Liver (tissue), 9 donors: ENCODE data around the gene WNK1. TPM values are rescaled to one million over a fixed set of nuclear protein-coding genes. Genes with fewer than 3 reads are reported as not detected.

Experiments
- DNase-seq: peaks from one replicate; pipeline ENCODE4 v3.0.0-alpha.2; 2017; ENCODE audit warnings: low spot score
- H3K27ac ChIP-seq, 2 donors: one replicate each; pipeline ENCODE4 v1.7.0; 2013; ENCODE audit warnings: inconsistent platforms in 2 of 2, low read length in 2 of 2, control low read depth in 1 of 2, low read depth in 1 of 2, mild to moderate bottlenecking in 1 of 2
- H3K27me3 ChIP-seq, 4 donors: one replicate each; pipeline versions ENCODE4 v1.6.1 to v1.7.0; 2013; ENCODE audit warnings: low read length in 3 of 4, inconsistent platforms in 1 of 4, mild to moderate bottlenecking in 1 of 4, moderate library complexity in 1 of 4; ENCODE audit not compliant: control insufficient read depth in 4 of 4, insufficient read depth in 4 of 4
- H3K36me3 ChIP-seq, 4 donors: one replicate each; pipeline versions ENCODE4 v1.6.1 to v1.7.0; 2013; ENCODE audit warnings: low read length in 3 of 4, mild to moderate bottlenecking in 3 of 4, low read depth in 1 of 4, moderate library complexity in 1 of 4; ENCODE audit not compliant: control insufficient read depth in 4 of 4, insufficient read depth in 3 of 4
- H3K4me1 ChIP-seq, 4 donors: one replicate each; pipeline versions ENCODE4 v1.6.1 to v1.7.0; 2013; ENCODE audit warnings: low read length in 3 of 4, mild to moderate bottlenecking in 3 of 4, moderate library complexity in 1 of 4; ENCODE audit not compliant: control insufficient read depth in 4 of 4, insufficient read depth in 4 of 4
- H3K4me3 ChIP-seq, 3 donors: one replicate each; pipeline versions ENCODE4 v1.6.1 to v1.7.0; 2013; ENCODE audit warnings: low read length in 3 of 3, control low read depth in 1 of 3, low read depth in 1 of 3, mild to moderate bottlenecking in 1 of 3
- H3K9ac ChIP-seq, 2 donors: one replicate each; pipeline ENCODE4 v1.7.0; 2013; ENCODE audit warnings: low read length in 2 of 2, mild to moderate bottlenecking in 2 of 2, moderate library complexity in 2 of 2, control low read depth in 1 of 2, low read depth in 1 of 2
- H3K9me3 ChIP-seq, 4 donors: one replicate each; pipeline versions ENCODE4 v1.6.1 to v1.7.0; 2013; ENCODE audit warnings: low read length in 3 of 4; ENCODE audit not compliant: control insufficient read depth in 4 of 4
- EGR1 ChIP-seq, 2 donors: IDR thresholded peaks; 2 replicates each; pipeline ENCODE4 v1.6.1; 2016 to 2018; ENCODE audit warnings: antibody characterized with exemption in 2 of 2, low read depth in 2 of 2
- FOXA1 ChIP-seq: IDR thresholded peaks from 2 replicates; pipeline ENCODE4 v1.6.1; 2016; ENCODE audit warnings: antibody characterized with exemption
- FOXA2 ChIP-seq: IDR thresholded peaks from 2 replicates; pipeline ENCODE4 v1.6.1; 2016; ENCODE audit warnings: antibody characterized with exemption
- GABPA ChIP-seq, 2 donors: IDR thresholded peaks in 1 of 2; conservative IDR thresholded peaks in 1 of 2; 2 replicates each; pipeline ENCODE4 v1.6.1; 2016; ENCODE audit warnings: antibody characterized with exemption in 2 of 2, mild to moderate bottlenecking in 1 of 2, moderate library complexity in 1 of 2
- HNF4G ChIP-seq: IDR thresholded peaks from 2 replicates; pipeline ENCODE4 v1.6.1; 2016; ENCODE audit warnings: antibody characterized with exemption
- JUND ChIP-seq, 2 donors: IDR thresholded peaks; 2 replicates each; pipeline ENCODE4 v1.6.1; 2016; ENCODE audit warnings: antibody characterized with exemption in 2 of 2
- NR2F2 ChIP-seq: IDR thresholded peaks from 2 replicates; pipeline ENCODE4 v1.6.1; 2016; ENCODE audit warnings: antibody characterized with exemption
- RAD21 ChIP-seq, 2 donors: IDR thresholded peaks; 2 replicates each; pipeline ENCODE4 v1.6.1; 2016; ENCODE audit warnings: antibody characterized with exemption in 2 of 2, mild to moderate bottlenecking in 2 of 2
- RXRA ChIP-seq, 2 donors: IDR thresholded peaks; 2 replicates each; pipeline ENCODE4 v1.6.1; 2017 to 2018; ENCODE audit warnings: antibody characterized with exemption in 2 of 2, mild to moderate bottlenecking in 1 of 2
- TAF1 ChIP-seq: conservative IDR thresholded peaks from 2 replicates; pipeline ENCODE4 v1.6.1; 2016; ENCODE audit warnings: antibody characterized with exemption, mild to moderate bottlenecking
- YY1 ChIP-seq: IDR thresholded peaks from 2 replicates; pipeline ENCODE4 v1.6.1; 2016; ENCODE audit warnings: antibody characterized with exemption, mild to moderate bottlenecking
- WGBS: extraction: QIAGEN DNeasy Blood & Tissue Kit; methylation state at CpG from one replicate; pipeline ENCODE4 v1.1.7; 2013; 5-methylcytosine and 5-hydroxymethylcytosine counted together
- polyA plus RNA-seq, 2 donors: library from polyadenylated mRNA; stranded (reverse) in 1 of 2; unstranded in 1 of 2; fragments of 200-250 nt in 1 of 2; fragments of >200 nt in 1 of 2; fragmentation: Nextera tagmentation in 1 of 2; extraction: Ambion mirVana in 1 of 2; gene quantifications; one replicate each; pipeline versions ENCODE4 v1.2.1 to v1.2.3, GENCODE V29; 2013 to 2015
- total RNA-seq, 2 donors: library from RNA; depleted of rRNA; stranded (reverse); fragments of >200 nt; gene quantifications; one replicate each; pipeline ENCODE4 v1.2.3, GENCODE V29; 2014
- TF ChIP-seq, protein P1 (sequence below): IDR thresholded peaks from 2 replicates; pipeline ENCODE4 v1.6.1; 2016; ENCODE audit warnings: antibody characterized with exemption, mild to moderate bottlenecking
- TF ChIP-seq, protein P2 (sequence below): IDR thresholded peaks from 2 replicates; pipeline ENCODE4 v1.6.1; 2016; ENCODE audit warnings: antibody characterized with exemption
- TF ChIP-seq, protein P3 (sequence below): IDR thresholded peaks from 2 replicates; pipeline ENCODE4 v1.6.1; 2016; ENCODE audit warnings: antibody characterized with exemption
- TF ChIP-seq, protein P4 (sequence below): fragments of 150-350 bp; IDR thresholded peaks from 2 replicates; pipeline ENCODE4 v1.5.1; 2017; ENCODE audit warnings: improper control_type of control experiment, low read depth, low read length; ENCODE audit not compliant: missing input control
- donor health status: healthy.
- donor health status: healthy.
- donor health status: healthy.
- donor health status: healthy.
- donor health status: healthy.

The WNK1 gene
- total and polyA plus RNA-seq, 4 donors = 22.4 to 299 (median 53.8) TPM

- TF ChIP-seq, protein P1, sequence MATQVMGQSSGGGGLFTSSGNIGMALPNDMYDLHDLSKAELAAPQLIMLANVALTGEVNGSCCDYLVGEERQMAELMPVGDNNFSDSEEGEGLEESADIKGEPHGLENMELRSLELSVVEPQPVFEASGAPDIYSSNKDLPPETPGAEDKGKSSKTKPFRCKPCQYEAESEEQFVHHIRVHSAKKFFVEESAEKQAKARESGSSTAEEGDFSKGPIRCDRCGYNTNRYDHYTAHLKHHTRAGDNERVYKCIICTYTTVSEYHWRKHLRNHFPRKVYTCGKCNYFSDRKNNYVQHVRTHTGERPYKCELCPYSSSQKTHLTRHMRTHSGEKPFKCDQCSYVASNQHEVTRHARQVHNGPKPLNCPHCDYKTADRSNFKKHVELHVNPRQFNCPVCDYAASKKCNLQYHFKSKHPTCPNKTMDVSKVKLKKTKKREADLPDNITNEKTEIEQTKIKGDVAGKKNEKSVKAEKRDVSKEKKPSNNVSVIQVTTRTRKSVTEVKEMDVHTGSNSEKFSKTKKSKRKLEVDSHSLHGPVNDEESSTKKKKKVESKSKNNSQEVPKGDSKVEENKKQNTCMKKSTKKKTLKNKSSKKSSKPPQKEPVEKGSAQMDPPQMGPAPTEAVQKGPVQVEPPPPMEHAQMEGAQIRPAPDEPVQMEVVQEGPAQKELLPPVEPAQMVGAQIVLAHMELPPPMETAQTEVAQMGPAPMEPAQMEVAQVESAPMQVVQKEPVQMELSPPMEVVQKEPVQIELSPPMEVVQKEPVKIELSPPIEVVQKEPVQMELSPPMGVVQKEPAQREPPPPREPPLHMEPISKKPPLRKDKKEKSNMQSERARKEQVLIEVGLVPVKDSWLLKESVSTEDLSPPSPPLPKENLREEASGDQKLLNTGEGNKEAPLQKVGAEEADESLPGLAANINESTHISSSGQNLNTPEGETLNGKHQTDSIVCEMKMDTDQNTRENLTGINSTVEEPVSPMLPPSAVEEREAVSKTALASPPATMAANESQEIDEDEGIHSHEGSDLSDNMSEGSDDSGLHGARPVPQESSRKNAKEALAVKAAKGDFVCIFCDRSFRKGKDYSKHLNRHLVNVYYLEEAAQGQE = no peak
- TF ChIP-seq FOXA2 (no peak), RAD21 (IDR thresholded peaks at IDR 0.05) (no peak)
Measured at GRCh38 chr12:765840-766239, 13.5 kb downstream of the WNK1 start (continued).

GRCh38 chr12:768434-768833 lies 16.1 kb downstream of the WNK1 start:
- Histone ChIP-seq H3K9me3 (no peaks in the 10 kb centered on the region), H3K4me1 (peaks cover under 1 to 9% (median 2%) of the 10 kb centered on the region in 4 donors), H3K4me3 (no peak overlapping the region), H3K36me3 (no peaks in the 10 kb centered on the region), H3K9ac (no peak overlapping the region), H3K27ac (no peak overlapping the region), H3K27me3 (no peaks in the 10 kb centered on the region)
- 97% methylated on average over 1 of the region's 1 CpG for WGBS
- DNase-seq = no peak
- TF ChIP-seq EGR1 (IDR thresholded peaks at IDR 0.05; ENCODE audit: low read depth in 2 of 2) (no peak), TAF1 (no peak), NR2F2 (no peak), GABPA (IDR thresholded peaks at IDR 0.05 in 1 of 2, conservative IDR thresholded peaks at IDR 0.05 in 1 of 2) (no peak), RAD21 (IDR thresholded peaks at IDR 0.05) (no peak), YY1 (no peak), RXRA (IDR thresholded peaks at IDR 0.05) (no peak), FOXA2 (no peak), HNF4G (no peak), FOXA1 (no peak), JUND (IDR thresholded peaks at IDR 0.05) (no peak)
- TF ChIP-seq, protein P2, sequence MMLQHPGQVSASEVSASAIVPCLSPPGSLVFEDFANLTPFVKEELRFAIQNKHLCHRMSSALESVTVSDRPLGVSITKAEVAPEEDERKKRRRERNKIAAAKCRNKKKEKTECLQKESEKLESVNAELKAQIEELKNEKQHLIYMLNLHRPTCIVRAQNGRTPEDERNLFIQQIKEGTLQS = no peak
- TF ChIP-seq, protein P3, sequence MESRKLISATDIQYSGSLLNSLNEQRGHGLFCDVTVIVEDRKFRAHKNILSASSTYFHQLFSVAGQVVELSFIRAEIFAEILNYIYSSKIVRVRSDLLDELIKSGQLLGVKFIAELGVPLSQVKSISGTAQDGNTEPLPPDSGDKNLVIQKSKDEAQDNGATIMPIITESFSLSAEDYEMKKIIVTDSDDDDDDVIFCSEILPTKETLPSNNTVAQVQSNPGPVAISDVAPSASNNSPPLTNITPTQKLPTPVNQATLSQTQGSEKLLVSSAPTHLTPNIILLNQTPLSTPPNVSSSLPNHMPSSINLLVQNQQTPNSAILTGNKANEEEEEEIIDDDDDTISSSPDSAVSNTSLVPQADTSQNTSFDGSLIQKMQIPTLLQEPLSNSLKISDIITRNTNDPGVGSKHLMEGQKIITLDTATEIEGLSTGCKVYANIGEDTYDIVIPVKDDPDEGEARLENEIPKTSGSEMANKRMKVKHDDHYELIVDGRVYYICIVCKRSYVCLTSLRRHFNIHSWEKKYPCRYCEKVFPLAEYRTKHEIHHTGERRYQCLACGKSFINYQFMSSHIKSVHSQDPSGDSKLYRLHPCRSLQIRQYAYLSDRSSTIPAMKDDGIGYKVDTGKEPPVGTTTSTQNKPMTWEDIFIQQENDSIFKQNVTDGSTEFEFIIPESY = no peak
- TF ChIP-seq, protein P4, sequence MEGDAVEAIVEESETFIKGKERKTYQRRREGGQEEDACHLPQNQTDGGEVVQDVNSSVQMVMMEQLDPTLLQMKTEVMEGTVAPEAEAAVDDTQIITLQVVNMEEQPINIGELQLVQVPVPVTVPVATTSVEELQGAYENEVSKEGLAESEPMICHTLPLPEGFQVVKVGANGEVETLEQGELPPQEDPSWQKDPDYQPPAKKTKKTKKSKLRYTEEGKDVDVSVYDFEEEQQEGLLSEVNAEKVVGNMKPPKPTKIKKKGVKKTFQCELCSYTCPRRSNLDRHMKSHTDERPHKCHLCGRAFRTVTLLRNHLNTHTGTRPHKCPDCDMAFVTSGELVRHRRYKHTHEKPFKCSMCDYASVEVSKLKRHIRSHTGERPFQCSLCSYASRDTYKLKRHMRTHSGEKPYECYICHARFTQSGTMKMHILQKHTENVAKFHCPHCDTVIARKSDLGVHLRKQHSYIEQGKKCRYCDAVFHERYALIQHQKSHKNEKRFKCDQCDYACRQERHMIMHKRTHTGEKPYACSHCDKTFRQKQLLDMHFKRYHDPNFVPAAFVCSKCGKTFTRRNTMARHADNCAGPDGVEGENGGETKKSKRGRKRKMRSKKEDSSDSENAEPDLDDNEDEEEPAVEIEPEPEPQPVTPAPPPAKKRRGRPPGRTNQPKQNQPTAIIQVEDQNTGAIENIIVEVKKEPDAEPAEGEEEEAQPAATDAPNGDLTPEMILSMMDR = no peak
- TF ChIP-seq, protein P1 = no peak
